ENCODE data around the gene DIS3. TPM values are rescaled to one million over a fixed set of nuclear protein-coding genes. Genes with fewer than 3 reads are reported as not detected.

DIS3 gene
- total and polyA plus RNA-seq, 9 of the 15 experiments (the other 6 are each of a cell fraction or from before 2014, with no cell fraction given), result 6.0 to 48.9 (median 34.2) TPM

GRCh38 chr13:72781451-72782439 lies at the start of gene DIS3, which contains the start of gene PIBF1 (continued):
- no peak for TF ChIP-seq RREB1 (CRISPR knock-in tag; IDR thresholded peaks at IDR 0.05)
- TF ChIP-seq FOXK1 (CRISPR knock-in tag; IDR thresholded peaks at IDR 0.05; ENCODE audit: borderline replicate concordance), result no peak
- no peak for TF ChIP-seq RNF2 (IDR thresholded peaks at IDR 0.05)
- no peak for TF ChIP-seq TFAM (CRISPR knock-in tag; conservative IDR thresholded peaks at IDR 0.05)
- TF ChIP-seq HMGXB4 (CRISPR knock-in tag; IDR thresholded peaks at IDR 0.05), result no peak
- TF ChIP-seq ILF3 (IDR thresholded peaks at IDR 0.05; ENCODE audit: borderline replicate concordance), result no peak; the same call in 1 of the 2 replicates
- TF ChIP-seq MTA2 (IDR thresholded peaks at IDR 0.05; ENCODE audit: low read depth), result no peak
- TF ChIP-seq ZNF79 (CRISPR knock-in tag; IDR thresholded peaks at IDR 0.05; ENCODE audit: low read depth), result no peak
- TF ChIP-seq ZNF23 (CRISPR knock-in tag; IDR thresholded peaks at IDR 0.05), result no peak
- no peak for TF ChIP-seq ZBTB8A (IDR thresholded peaks at IDR 0.05; ENCODE audit: partially characterized antibody)
- TF ChIP-seq SIN3B (IDR thresholded peaks at IDR 0.05; ENCODE audit: low read depth), result no peak
- TF ChIP-seq SRSF3 (IDR thresholded peaks at IDR 0.05; ENCODE audit: insufficient read depth, low read length), result no peak
- no peak for TF ChIP-seq NONO (IDR thresholded peaks at IDR 0.05; ENCODE audit: low read depth in 2 of 2, low read length in 1 of 2)
- no peak for TF ChIP-seq E2F5 (CRISPR knock-in tag; IDR thresholded peaks at IDR 0.05)
- no peak for TF ChIP-seq SAFB2 (IDR thresholded peaks at IDR 0.05; ENCODE audit: borderline replicate concordance, low read depth, low read length, severe bottlenecking)
- peak; percentile 90 for TF ChIP-seq CHD2 (IDR thresholded peaks at IDR 0.05; ENCODE audit: low read depth, low read length)
- no peak for TF ChIP-seq EHMT2 (IDR thresholded peaks at IDR 0.05)
- TF ChIP-seq ZNF232 (CRISPR knock-in tag; IDR thresholded peaks at IDR 0.05), result no peak
- no peak for TF ChIP-seq ZNF766 (CRISPR knock-in tag; conservative IDR thresholded peaks at IDR 0.05)
- TF ChIP-seq ZNF785 (CRISPR knock-in tag; IDR thresholded peaks at IDR 0.05), result no peak
